PC-3 (cell line): ENCODE data around the gene TESMIN.

ENCODE experiments used
- EZH2 ChIP-seq: fragments of 300-600 bp; sonication (generic); IDR thresholded peaks from one replicate; pipeline ENCODE4 v1.6.1; 2017; ENCODE audit warnings: antibody characterized with exemption, mild to moderate bottlenecking, low read length; ENCODE audit not compliant: unreplicated experiment
- EZH2phosphoT487 ChIP-seq: fragments of 300-600 bp; sonication (generic); IDR thresholded peaks from 2 replicates; pipeline ENCODE4 v1.6.1; 2018; ENCODE audit warnings: mild to moderate bottlenecking, antibody characterized with exemption, low read length, borderline replicate concordance
- TF ChIP-seq, protein P1 (sequence below): fragments of 300-600 bp; sonication (generic); conservative IDR thresholded peaks from 2 replicates; pipeline ENCODE4 v1.5.1; 2017; ENCODE audit warnings: antibody characterized with exemption, low read depth, mild to moderate bottlenecking, low read length

DNA sequence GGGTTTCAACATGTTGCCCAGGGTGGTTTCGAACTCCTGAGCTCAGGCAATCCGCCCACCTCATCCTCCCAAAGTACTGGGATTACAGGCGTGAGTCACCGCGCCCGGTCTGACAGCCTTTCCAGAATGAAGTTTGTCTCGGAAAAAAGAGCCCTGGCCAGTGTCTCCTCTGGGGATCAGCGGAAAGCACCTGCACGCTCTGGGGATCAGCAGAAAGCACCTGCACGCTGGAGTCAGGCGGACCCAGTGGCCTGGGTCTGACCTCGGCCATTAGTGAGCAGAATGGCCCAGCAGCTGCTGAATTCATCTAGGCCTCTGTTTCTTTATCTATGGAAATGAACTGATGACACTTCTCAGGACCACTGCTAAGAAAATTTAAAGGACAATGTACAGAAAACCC is 10.5 kb upstream of the TESMIN start:
- TF ChIP-seq, protein P1, sequence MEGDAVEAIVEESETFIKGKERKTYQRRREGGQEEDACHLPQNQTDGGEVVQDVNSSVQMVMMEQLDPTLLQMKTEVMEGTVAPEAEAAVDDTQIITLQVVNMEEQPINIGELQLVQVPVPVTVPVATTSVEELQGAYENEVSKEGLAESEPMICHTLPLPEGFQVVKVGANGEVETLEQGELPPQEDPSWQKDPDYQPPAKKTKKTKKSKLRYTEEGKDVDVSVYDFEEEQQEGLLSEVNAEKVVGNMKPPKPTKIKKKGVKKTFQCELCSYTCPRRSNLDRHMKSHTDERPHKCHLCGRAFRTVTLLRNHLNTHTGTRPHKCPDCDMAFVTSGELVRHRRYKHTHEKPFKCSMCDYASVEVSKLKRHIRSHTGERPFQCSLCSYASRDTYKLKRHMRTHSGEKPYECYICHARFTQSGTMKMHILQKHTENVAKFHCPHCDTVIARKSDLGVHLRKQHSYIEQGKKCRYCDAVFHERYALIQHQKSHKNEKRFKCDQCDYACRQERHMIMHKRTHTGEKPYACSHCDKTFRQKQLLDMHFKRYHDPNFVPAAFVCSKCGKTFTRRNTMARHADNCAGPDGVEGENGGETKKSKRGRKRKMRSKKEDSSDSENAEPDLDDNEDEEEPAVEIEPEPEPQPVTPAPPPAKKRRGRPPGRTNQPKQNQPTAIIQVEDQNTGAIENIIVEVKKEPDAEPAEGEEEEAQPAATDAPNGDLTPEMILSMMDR = no peak
- TF ChIP-seq EZH2 (no peak), EZH2phosphoT487 (no peak)
